ENCODE measurements around the gene EPN1.

Gene EPN1

GRCh38 chr19:55679343-55680257, 4.6 kb downstream of the EPN1 start:
- DNase-seq: no peak

GRCh38 chr19:55680339-55681130, 5.5 kb downstream of the EPN1 start:
- DNase-seq: no peak

GRCh38 chr19:55681131-55682092, 6.4 kb downstream of the EPN1 start:
- DNase-seq: no peak

GRCh38 chr19:55683449-55684261, 8.6 kb downstream of the EPN1 start:
- DNase-seq: no peak

GRCh38 chr19:55684946-55685681, 10.1 kb downstream of the EPN1 start:
- no peak for DNase-seq

GRCh38 chr19:55685776-55686175, 10.8 kb downstream of the EPN1 start:
- no peak for DNase-seq

GRCh38 chr19:55686311-55687050, 11.5 kb downstream of the EPN1 start:
- no peak for DNase-seq

GRCh38 chr19:55687281-55688201, 12.5 kb downstream of the EPN1 start:
- no peak for DNase-seq

GRCh38 chr19:55688422-55689218, 13.6 kb downstream of the EPN1 start:
- DNase-seq: peak; percentile 70 to 72 (median 70)

GRCh38 chr19:55689411-55690108, 14.5 kb downstream of the EPN1 start:
- no peak for DNase-seq

GRCh38 chr19:55690109-55690768, 15.2 kb downstream of the EPN1 start:
- DNase-seq: no peak

- DNase-seq: no peak
These were observed 15.9 kb downstream of the EPN1 start for GRCh38 chr19:55690769-55691545.

GRCh38 chr19:55691561-55692481, 16.8 kb downstream of the EPN1 start:
- no peak for DNase-seq

- no peak for DNase-seq
These were observed 17.7 kb downstream of the EPN1 start for GRCh38 chr19:55692681-55693081.

- DNase-seq: no peak
These were observed 18.4 kb downstream of the EPN1 start for GRCh38 chr19:55693336-55693974.
